ENCODE data around the gene SULT1A2. TPM values are rescaled to one million over a fixed set of nuclear protein-coding genes. Genes with fewer than 3 reads are reported as not detected.

SULT1A2 gene
- total RNA-seq, 1 donor, result not detected

DNA sequence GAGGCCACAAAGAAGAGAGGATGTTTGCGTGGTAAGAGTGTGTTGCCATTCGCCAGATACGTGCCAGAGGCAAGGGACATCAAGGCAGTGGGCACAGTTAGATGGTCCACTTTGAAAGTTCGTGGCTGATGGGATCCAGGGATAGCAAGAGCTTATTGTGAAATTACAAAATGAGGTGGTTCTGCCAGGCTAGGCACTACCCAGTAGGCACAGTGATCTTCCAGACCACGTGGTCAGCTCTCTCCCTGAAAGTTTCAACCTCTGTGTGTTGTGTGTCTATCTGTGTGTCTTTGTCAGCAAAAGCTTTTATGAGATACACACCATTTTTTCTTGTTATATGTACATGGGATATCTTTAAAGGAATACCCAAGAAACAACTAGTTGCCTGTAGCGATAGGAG, 33.6 kb downstream of the SULT1A2 start:
- DNase-seq (ENCODE audit: low read depth), result no peak
- TF ChIP-seq, protein P1, sequence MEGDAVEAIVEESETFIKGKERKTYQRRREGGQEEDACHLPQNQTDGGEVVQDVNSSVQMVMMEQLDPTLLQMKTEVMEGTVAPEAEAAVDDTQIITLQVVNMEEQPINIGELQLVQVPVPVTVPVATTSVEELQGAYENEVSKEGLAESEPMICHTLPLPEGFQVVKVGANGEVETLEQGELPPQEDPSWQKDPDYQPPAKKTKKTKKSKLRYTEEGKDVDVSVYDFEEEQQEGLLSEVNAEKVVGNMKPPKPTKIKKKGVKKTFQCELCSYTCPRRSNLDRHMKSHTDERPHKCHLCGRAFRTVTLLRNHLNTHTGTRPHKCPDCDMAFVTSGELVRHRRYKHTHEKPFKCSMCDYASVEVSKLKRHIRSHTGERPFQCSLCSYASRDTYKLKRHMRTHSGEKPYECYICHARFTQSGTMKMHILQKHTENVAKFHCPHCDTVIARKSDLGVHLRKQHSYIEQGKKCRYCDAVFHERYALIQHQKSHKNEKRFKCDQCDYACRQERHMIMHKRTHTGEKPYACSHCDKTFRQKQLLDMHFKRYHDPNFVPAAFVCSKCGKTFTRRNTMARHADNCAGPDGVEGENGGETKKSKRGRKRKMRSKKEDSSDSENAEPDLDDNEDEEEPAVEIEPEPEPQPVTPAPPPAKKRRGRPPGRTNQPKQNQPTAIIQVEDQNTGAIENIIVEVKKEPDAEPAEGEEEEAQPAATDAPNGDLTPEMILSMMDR (IDR thresholded peaks at IDR 0.05; ENCODE audit: insufficient read depth, low read depth, low read length), result no peak
- H3K4me3 ChIP-seq (ENCODE audit: low read depth, low read length), result no peak overlapping the region

DNA sequence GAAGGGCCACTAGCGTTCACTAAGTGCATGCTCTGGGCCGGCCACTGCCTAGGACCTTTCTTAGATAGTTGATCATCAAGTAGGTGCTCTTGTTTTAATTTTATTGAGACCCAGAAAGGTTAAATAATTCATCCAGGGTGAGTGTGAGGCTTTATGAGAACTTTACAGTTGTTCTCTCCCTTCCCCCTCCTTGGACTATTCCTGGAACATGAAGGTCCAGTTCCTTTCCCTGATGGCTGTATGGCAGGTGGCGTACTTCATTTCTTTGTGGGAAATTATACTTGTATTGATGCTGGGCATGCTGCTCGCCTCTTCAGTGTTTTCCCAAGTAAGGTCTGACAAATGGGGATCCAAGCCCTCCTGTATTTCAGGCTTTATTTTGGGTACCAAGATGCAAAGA, 34.7 kb downstream of the SULT1A2 start:
- TF ChIP-seq, protein P1 (IDR thresholded peaks at IDR 0.05; ENCODE audit: insufficient read depth, low read depth, low read length), result no peak
- H3K4me3 ChIP-seq (ENCODE audit: low read depth, low read length), result no peak overlapping the region
- no peak for DNase-seq (ENCODE audit: low read depth)

DNA sequence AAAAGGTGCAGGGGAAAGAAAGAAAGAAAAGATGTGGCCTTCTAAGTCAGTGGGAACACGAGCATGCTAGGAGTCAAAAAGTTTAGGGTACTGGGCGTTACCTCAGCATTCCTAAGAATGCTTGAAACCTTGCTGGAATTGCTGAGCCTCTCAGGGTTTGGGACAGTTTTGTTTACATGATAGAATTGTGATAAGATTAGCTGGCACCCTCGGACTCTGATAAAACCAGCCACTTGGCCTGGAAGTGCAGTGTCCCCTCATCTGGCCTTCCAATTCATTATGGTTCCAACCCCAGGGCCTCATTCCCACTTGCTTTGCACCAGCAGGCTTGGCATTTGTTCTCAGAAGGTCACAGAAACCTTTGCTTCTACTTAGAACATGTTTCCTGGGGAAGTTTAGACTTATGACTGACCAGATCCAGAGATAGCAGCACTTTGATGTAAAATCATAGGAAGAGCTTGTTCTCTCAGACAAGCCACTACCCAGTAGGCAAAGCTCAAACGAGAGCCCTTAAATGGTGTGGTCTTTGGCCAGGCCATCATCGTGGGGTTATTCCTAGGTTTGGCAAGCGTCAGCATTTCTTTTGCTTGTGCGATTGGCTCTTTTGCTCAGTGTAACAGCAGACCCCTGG, 35.2 kb downstream of the SULT1A2 start:
- no peak overlapping the region for H3K4me3 ChIP-seq (ENCODE audit: low read depth, low read length)
- peak; percentile 17 for DNase-seq (ENCODE audit: low read depth)
- TF ChIP-seq, protein P1 (IDR thresholded peaks at IDR 0.05; ENCODE audit: insufficient read depth, low read depth, low read length), result no peak

DNA sequence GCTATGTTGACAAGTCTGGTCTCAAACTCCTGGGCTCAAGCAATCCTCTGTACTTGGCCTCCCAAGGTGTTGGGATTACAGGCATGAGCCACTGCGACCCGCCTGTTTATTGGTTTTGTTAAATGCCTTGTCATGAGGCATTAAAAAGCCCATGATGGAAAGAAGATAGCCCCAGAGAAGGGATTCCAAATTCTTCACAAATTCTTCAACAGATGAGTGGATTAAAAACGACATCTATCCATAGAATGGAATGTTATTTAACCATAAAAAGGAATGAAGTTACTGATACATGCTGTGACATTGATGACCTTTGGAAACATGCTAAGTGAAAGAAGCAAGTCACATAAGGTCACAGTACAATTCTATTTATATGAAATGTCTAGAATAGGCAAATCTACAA, 38.4 kb downstream of the SULT1A2 start:
- TF ChIP-seq, protein P1 (IDR thresholded peaks at IDR 0.05; ENCODE audit: insufficient read depth, low read depth, low read length), result no peak
- no peak for DNase-seq (ENCODE audit: low read depth)
- no peak overlapping the region for H3K4me3 ChIP-seq (ENCODE audit: low read depth, low read length)

DNA sequence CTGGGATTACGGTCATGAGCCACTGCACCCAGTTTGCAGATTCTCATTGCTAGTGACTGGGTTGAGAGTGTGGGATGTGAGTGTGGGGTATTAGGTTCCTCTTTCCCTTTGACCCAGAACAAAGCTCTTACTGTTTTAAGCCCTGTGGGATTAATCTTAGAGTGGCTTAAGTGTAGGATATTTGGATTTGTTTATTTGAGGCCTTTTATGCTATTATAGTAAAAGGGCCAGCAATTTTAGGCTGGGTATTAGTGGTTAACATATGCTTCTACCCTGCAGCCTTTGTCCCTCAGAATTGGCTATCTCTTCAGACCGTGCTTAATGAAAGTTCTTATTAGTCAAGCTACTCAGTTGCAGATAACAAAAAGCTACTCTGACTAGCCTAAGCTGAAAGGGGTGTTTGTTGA, 39.9 kb downstream of the SULT1A2 start:
- TF ChIP-seq, protein P1 (IDR thresholded peaks at IDR 0.05; ENCODE audit: insufficient read depth, low read depth, low read length), result no peak
- no peak overlapping the region for H3K4me3 ChIP-seq (ENCODE audit: low read depth, low read length)
- no peak for DNase-seq (ENCODE audit: low read depth)

DNA sequence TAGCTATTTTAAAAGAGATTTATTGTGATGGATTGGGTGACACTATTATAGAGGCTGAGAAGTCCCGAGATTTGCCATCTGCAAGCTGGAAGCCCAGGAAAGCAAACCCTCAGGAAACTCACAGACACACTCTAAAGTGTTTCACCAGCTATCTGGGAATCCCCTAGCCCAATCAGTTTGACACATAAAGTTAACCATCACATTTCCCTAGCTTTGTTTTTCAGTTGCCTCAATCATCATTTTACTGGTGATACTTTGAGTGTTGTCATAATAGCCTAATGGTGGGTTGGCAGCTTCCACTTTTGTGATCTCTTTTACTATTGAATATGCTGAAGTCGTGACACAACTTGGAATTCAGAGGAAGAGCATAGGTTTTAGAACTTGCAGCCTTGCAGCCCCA, 41.3 kb downstream of the SULT1A2 start:
- H3K4me3 ChIP-seq (ENCODE audit: low read depth, low read length), result no peak overlapping the region
- TF ChIP-seq, protein P1 (IDR thresholded peaks at IDR 0.05; ENCODE audit: insufficient read depth, low read depth, low read length), result no peak
- DNase-seq (ENCODE audit: low read depth), result no peak
